LNCaP clone FGC (cell line): ENCODE results near the gene HDAC1.
A peak's percentile ranks its signal among the peaks of the same experiment; 100 is the strongest.
"Not testable (repeated sequence)": the region's sequence is repeated elsewhere in the genome, so short reads cannot be mapped to it uniquely, and the experiment has no call there.

ENCODE experiments used
- DNase-seq: peaks from one replicate; pipeline ENCODE4 v3.0.0-alpha.2; 2011; ENCODE audit warnings: low read depth
- H3K4me3 ChIP-seq: 2 replicates; pipeline ENCODE4 v1.5.1; 2011; ENCODE audit warnings: mild to moderate bottlenecking, low read depth, low read length, control low read depth
- TF ChIP-seq, protein P1 (sequence below): IDR thresholded peaks from 2 replicates; pipeline ENCODE4 v1.5.1; 2012; ENCODE audit warnings: mild to moderate bottlenecking; ENCODE audit not compliant: control insufficient read depth, insufficient read depth; ENCODE audit errors: extremely low read depth

HDAC1 gene

DNA sequence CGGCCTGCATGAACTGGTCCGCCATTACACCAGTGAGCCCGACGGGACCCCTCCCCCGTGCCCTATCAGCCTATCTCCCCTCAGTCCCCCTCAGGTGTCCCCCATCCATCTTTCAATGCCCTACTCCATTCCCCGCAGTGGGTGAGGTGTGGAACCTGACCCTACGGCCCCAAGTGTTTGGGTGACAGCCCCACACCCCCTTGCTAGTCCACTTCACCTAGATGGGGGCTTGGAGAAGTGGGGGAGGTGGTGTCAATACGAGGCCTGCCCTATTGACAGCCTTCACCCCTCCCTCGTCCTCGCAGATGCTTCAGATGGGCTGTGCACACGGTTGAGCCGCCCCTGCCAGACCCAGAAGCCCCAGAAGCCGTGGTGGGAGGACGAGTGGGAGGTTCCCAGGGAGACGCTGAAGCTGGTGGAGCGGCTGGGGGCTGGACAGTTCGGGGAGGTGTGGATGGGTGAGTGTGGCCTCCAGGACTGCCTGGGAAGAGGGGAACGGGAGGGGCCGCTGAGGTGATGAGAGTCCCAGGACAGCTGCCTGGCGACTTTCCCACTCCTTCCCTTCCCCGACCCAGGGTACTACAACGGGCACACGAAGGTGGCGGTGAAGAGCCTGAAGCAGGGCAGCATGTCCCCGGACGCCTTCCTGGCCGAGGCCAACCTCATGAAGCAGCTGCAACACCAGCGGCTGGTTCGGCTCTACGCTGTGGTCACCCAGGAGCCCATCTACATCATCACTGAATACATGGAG is 15.7 kb upstream of the HDAC1 start:
- TF ChIP-seq, protein P1, sequence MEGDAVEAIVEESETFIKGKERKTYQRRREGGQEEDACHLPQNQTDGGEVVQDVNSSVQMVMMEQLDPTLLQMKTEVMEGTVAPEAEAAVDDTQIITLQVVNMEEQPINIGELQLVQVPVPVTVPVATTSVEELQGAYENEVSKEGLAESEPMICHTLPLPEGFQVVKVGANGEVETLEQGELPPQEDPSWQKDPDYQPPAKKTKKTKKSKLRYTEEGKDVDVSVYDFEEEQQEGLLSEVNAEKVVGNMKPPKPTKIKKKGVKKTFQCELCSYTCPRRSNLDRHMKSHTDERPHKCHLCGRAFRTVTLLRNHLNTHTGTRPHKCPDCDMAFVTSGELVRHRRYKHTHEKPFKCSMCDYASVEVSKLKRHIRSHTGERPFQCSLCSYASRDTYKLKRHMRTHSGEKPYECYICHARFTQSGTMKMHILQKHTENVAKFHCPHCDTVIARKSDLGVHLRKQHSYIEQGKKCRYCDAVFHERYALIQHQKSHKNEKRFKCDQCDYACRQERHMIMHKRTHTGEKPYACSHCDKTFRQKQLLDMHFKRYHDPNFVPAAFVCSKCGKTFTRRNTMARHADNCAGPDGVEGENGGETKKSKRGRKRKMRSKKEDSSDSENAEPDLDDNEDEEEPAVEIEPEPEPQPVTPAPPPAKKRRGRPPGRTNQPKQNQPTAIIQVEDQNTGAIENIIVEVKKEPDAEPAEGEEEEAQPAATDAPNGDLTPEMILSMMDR: no peak

GRCh38 chr1:32284777-32285176 is 7.1 kb upstream of the HDAC1 start:
- DNase-seq, H3K4me3 ChIP-seq: not testable (repeated sequence)

More for the DNA sequence above, 15.7 kb upstream of the HDAC1 start:
- no peak for DNase-seq
- H3K4me3 ChIP-seq: no peak overlapping the region

DNA sequence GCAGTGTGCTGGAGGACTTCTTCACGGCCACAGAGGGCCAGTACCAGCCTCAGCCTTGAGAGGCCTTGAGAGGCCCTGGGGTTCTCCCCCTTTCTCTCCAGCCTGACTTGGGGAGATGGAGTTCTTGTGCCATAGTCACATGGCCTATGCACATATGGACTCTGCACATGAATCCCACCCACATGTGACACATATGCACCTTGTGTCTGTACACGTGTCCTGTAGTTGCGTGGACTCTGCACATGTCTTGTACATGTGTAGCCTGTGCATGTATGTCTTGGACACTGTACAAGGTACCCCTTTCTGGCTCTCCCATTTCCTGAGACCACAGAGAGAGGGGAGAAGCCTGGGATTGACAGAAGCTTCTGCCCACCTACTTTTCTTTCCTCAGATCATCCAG is 6.2 kb upstream of the HDAC1 start:
- no peak for DNase-seq
- TF ChIP-seq, protein P1: no peak

GRCh38 chr1:32286763-32287162 is 5.1 kb upstream of the HDAC1 start:
- DNase-seq: no peak
- TF ChIP-seq, protein P1: no peak
- H3K4me3 ChIP-seq: no peak overlapping the region

More for the DNA sequence above, 6.2 kb upstream of the HDAC1 start:
- no peak overlapping the region for H3K4me3 ChIP-seq

DNA sequence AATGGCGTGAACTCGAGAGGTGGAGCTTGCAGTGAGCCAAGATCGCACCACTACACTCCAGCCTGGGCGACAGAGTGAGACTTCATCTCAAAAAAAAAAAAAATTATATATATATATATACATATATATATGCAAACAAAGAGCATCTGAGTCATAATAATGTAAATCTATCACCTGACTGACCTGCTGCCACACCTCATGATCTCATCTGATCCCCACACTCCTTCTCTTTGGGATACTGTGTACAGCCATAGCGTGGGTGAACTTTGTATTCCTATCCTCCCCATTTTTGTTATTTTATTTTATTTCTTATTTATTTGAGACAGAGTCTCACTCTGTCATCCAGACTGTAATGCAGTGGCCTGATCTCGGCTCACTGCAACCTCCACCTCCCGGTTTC is 2.6 kb upstream of the HDAC1 start:
- DNase-seq: peak; percentile 14
- no peak overlapping the region for H3K4me3 ChIP-seq
- TF ChIP-seq, protein P1: no peak

DNA sequence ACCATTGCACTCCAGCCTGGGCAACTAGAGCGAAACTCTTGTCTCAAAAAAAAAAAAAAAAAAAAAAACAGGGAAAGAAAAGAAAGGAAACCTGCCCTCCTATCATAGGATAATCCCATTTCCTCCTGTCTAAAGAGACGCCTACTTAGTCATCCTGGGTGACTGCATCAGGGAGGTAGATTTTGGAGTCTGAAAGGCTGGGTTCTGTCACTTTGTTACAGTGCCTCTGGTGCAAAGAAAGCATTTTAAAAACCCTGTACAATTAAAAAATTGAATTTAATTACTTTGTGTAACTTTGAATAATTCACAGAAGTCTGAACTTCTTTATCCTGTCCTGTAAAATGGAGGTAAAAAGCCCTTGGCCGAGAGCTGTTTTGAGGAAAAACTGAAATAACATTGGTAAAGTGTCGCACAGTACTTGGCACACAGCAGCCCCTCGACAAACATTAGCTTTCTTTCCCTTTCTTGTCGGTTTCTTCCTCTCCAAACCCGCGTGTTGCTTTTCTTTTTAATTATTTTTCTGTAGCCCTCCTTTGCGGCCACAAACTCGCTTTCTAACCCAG is 657 bp upstream of the HDAC1 start:
- peak overlapping the region; percentile 92 for H3K4me3 ChIP-seq
- DNase-seq: no peak
- TF ChIP-seq, protein P1: no peak

DNA sequence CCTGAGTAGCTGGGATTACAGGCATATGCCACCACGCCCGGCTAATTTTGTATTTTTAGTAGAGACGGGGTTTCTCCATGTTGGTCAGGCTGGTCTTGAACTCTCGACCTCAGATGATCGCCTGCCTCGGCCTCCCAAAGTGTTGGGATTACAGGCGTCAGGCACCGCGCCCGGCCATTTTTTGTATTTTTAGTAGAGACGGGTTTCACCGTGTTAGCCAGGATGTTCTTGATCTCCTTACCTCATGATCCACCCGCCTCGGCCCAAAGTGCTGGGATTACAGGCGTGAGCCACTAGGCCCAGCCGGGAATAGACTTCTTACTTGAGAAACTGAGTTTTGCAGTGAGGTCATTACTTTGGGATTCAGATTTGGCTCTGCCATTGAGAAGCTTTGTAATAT is 6.3 kb downstream of the HDAC1 start:
- DNase-seq, H3K4me3 ChIP-seq: not testable (repeated sequence)

DNA sequence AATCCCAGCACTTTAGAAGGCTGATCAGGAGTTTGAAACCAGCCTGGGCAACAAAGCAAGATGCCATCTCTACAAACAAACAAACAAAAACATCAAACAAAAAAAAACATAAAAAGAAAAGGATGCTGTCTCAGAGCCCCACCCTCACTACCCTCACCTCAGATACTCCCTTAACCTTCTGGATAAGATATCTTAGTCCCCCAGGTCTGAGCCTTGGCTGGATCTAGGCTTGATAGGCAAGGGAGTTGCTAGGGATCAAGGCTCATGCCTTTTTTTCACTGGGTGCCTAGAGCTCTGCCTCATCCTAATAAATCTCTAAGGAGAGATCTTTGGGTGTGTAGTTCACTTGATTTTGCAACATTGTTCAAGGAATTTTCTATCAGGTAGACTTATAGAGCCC is 7.4 kb downstream of the HDAC1 start:
- TF ChIP-seq, protein P1: no peak

More for the DNA sequence above, 7.4 kb downstream of the HDAC1 start:
- no peak overlapping the region for H3K4me3 ChIP-seq
- DNase-seq: no peak
